DMS53 treated with DMSO at 0.1 percent for 48 hours (cell line): Measurements from ENCODE around the gene AAGAB.

Source experiments
- DNase-seq: peaks from one replicate; lab custom pipeline; 2025; ENCODE audit not compliant: unreplicated experiment; lab: John Stamatoyannopoulos, UW

AAGAB gene

DNA sequence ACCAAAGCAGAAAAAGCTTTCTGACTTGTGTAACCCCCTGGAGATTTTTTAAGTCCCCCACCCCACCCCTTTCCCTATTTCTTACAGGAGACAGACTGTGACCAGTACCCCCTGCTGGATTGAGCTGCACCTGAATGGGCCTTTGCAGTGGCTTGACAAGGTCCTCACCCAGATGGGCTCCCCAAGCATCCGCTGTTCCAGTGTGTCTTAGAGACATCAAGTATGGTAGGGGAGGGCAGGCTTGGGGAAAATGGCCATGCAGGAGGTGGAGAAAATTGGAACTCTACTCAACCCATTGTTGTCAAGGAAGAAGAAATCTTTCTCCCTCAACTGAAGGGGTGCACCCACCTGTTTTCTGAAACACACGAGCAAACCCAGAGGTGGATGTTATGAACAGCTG lies 64.1 kb downstream of the AAGAB start:
- no peak for DNase-seq

DNA sequence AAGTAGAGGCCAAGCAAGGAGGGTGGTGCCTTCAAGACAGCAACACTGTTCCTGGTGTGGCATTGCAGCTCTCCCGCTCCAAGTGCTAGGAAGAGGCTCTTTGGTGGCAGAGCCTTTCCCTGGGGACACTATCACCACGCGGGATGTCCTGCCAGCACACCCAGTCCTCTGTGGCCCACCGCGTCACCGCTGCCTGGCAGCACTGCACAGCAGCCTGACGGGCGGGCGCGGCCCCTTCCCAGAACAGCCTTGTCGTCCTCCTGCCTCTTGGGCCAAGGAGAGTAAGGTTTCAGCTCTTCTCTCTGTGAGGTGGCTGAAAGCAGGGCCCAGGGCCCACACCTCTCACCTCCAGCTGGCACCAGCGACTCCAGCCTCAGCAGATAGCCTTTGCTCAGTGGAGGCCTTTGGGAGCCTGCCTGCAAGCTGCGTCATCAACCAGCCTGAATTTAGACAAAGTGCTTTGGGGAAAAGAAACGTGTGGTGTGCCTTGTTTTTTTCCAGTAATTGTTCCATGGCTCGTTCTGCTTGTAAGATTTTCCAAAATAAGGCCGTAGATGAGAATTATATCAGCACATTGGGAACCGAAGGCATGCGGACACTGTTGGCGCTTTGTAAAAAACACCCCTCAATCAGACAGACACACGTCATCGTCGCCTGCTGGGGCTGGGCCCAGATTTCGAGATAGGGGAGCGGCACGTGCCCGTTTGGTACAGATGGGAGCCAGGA lies 65.0 kb downstream of the AAGAB start:
- no peak for DNase-seq

DNA sequence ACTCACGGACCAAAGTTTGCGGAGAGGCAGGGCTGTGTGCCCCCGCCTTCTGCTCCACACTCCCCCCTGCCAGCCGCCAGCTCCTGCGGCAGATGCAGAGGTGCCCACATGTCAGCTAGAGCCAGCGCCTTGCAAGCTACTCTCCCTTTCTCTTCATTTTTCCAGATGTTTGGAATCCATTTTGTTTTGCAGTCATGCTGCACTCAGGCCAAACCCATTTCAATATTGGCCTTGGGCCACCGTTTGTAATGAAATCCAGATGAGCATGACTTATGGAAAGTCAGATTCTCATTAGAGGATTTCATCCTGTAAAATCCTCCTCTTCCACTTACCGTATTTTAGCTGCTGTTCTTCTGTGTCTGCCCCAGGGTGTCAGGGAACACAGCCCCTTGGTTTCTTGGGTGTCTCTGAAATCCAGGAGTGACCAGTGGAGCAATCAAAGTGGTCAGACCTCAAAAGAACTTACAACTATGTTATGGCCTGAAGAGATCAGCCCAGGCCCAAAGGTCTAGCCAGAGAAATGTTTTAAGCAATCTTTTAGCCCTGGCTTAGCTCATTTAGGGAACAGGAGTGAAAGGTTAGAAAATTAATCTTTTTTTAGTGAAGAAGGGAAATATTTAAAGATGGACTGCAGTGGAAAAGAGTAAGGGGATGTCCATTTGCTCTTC lies 65.8 kb downstream of the AAGAB start:
- DNase-seq: no peak

DNA sequence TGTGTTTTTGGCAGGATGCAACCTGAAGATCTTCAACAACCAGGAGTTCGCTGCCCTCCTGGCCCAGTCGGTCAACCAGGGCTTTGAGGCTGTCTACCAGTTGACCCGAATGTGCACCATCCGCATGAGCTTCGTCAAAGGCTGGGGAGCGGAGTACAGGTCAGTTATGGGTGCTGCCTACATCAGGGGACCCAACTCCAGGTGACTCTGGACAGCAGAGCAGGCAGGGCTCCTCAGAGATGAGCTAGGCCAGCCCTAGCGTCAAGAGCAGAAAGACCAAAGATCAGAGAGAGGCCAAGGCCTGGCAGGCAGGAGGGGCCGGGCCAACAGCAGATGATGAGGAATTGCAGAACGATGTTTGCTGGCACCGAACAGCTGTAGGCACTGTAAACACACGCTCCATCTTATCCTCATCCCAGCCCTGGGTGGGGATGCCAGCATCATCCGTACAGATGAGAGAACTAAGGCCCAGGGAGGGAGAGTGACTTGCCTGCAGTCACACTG lies 67.1 kb downstream of the AAGAB start:
- DNase-seq: no peak

DNA sequence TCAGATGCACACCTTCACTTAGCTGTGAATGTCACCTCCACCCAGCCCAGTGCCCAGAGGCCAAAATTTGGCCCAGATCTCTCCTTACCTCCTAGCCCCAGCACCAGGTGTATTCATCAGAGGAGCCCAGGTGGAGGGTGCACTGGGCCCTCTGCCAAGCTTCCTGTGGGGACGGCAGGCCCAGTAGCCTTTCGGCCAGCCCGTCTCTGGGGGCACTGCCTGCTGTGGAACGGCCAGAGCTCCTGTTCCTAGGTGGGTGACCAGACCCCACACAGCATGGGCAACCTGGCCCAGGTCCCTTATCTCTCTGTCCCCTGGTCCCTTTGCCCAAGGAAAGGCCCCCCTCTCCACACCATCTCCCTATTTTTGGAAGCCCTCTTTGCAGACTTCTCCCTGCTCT lies 67.8 kb downstream of the AAGAB start:
- no peak for DNase-seq

DNA sequence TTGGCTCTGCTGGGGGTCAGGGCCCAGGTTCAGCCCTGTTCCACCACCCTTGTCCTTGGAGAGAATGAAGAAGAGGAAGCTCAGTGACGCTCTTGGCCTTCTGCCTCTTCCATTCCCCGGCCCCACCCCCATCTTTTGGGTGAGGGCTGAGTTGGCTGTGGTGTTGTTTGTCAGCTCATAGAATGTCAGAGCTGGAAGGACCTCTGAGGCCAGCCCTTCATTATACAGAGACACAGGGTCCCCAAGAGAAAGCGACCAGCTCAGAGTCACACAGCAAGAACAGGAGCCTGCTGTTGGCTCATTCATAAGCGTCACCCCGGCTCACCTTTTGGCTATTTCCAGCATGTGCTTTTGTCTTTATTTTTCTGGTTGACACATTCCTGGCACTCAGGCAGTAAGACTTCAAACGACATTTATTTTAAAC lies 68.2 kb downstream of the AAGAB start:
- no peak for DNase-seq

DNA sequence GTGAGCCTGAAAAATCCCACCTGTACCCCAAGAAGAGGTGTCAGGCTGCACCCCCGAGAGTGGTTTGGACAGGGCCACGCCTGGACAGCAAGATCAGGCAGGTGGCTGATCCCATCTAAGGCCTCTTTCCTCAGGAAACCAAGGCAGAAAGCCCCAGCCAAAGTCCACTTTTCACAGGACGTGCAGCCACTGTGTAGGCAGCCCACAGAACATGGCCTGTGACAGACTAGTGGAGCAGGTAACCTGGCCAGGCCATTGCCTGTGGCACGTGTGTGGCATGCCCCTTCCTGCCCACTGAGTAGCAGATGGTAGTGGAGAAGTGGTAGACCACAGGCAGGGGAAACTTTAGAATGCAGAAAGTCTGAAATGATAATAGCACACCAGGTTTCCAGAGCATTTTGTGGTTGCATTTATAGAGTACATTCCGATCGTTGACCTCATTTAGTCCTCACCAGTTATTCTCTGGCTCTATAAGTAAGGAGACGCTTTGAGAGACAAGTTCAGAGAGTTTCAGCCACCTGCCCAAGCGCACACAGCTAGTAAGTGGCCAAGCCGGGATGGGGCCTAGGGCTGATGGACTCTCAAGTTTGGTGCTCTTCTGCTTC lies 68.7 kb downstream of the AAGAB start:
- no peak for DNase-seq

DNA sequence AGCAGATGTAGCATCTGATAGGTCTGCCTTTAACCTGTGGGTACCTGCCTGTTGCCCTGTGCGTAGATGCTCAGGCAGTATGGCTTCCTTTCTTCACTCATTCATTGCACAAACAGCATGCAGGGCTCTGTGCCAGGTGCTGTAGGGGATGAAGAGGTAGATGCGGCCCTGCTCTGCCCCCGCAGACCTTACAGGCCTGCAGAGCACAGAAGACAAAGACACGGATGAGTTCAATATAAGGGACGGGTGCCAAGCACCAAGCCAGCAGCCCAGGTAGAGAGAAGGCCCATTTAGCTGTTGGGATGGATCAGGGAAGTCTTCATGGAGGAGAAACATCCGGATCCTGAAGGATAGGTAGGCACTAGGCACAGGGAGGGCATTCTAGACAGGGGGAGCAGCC lies 69.4 kb downstream of the AAGAB start:
- no peak for DNase-seq

DNA sequence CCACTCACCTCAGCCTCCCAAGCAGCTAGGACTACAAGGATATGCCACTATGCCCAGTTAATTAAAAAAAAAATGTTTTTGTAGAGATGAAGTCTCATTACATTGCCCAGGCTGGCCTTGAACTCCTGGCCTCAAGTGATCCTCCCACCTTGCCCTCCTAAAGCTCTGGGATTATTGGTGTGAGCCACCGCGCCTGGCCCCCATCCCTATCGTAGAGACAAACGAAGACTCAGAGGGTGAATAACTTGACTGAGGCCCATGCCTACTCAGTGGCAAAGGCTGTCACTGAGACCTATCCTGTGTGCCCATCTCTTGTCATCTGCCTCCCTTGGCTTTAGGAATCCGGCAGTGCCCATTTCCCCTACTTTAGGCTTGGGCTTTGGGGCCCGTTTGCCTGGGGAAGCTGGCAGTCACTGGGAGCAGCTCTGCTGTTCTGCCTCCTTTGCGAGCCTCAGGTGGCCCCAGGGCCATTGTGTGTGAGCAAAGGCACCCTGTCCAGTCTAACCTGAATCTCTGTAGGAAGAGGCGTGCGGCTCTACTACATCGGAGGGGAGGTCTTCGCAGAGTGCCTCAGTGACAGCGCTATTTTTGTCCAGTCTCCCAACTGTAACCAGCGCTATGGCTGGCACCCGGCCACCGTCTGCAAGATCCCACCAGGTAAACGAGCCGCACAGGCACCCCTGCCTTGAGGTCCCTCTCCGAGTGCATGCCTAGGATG lies 70.1 kb downstream of the AAGAB start:
- no peak for DNase-seq

DNA sequence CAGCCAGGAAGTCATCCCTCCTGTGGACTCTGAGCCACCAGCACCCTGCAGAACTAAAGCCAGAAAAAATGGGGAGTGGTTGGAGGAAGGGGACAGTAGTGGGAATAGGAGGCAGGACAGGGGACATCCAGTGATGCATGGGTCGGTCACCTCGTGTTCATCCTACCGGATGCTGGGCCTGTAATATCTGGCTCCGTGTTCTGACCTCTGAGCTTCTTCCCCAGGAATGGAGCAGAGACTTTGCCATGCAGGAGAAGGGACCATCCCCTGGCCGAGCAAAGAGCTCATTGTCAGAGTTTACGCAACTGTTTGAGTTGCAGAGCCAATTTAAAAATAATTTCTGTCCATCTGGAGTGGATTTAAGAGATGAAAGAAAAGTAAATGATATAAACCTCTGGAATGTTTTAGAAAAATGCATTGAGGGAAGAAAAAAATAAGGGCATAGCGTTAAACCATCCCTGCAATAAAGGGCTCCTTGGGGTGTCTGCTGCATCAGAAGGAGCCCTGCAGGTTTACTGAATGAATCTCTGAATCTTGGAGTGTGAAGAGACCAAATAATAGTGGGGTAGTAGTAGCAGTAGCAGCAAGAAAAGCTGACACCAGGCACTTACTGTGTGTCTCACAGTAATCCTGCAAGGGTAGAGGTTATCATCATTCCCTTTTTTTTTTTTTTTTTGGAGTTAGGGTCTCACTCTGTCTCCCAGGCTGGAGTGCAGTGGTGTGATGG lies 70.9 kb downstream of the AAGAB start:
- DNase-seq: no peak

DNA sequence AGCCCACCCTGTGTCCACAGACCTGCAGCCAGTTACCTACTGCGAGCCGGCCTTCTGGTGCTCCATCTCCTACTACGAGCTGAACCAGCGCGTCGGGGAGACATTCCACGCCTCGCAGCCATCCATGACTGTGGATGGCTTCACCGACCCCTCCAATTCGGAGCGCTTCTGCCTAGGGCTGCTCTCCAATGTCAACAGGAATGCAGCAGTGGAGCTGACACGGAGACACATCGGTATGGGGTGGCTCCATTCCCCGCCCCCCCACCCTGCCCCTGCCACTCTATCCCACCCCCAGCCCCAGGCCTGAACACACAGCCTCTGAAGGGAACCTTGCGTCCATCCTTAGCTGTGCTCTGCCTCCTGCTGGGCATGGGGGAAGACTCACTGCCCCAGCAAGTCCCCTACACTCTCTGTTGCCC lies 73.2 kb downstream of the AAGAB start:
- DNase-seq: no peak

DNA sequence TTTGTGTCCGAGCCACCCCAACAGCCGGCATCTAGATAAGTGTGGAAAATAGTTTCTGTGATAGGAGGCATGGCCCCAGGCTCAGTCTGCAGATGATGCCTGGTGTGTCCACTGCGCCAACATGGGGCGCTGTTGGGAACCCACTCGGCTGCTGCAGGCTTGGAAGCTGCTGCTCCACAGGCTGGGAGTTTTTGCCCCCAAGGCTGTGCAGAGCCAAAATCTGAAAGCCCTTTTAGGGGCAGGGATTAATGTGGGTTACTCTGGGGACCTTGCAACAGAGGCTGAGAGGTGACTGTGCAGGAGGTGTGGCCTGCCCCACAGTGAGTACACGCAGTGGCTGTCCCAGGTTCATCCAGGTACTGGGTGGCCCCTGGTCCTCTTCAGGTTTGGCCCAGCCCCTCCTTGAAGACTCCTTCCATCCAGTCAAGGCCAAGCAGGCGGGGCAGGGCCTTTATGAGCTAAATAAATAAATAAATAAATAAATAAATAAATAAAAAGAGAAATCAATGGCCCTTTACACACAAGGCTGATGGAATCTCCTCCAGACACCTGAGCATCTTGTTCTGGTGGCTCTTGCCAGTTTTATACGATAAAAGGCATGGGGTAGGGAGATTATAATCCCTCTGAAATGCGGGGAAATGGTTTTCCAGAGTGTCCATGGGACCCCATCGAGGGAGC lies 73.8 kb downstream of the AAGAB start:
- no peak for DNase-seq

DNA sequence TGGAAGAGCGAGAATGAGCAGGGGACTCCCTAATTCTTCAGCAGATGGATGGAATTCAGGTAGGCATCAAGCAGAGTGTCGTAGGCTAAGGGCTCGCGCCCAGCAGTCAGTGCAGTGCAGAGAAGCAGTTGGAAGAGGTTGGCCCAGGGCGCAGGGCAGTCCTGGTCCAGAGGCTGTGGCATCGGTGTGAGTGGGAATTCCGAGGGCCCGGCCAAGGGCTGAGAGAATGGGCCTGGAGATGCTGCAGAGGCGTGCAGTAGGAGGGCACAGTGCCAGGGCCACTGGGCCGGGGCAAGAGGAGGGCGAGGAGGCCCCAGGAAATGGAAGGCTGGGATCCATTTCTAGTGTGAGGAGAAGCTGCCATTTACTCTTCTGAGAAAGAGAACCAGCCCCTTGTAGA lies 74.4 kb downstream of the AAGAB start:
- no peak for DNase-seq

DNA sequence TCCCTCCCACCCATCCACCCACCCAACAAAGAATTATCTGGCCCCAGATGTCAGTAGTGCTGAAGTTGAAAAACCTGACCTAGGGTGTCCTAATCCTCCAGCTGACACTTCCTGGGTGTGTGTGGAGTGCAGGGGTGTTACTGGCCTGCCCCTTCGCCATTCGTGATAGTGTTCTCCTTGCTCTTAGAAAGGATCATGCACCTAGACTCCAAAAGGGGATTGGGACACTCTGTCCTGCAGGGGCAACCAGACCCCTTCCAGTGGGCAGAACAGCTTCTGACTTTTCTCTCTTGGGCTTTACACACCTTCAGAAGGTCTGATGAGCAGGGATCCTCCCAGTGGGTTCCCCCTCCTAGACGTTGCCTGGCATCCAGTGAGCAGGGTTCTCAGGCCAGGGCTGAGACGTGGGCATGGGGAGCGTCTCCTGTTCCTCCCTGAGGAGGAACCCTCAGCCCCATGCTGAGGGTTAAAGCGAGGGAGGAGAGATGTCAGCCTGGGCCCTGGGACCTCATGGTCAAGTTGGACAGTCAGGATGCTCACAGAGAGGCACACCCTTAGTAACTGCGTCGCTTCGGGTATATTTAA lies 75.0 kb downstream of the AAGAB start:
- DNase-seq: no peak

DNA sequence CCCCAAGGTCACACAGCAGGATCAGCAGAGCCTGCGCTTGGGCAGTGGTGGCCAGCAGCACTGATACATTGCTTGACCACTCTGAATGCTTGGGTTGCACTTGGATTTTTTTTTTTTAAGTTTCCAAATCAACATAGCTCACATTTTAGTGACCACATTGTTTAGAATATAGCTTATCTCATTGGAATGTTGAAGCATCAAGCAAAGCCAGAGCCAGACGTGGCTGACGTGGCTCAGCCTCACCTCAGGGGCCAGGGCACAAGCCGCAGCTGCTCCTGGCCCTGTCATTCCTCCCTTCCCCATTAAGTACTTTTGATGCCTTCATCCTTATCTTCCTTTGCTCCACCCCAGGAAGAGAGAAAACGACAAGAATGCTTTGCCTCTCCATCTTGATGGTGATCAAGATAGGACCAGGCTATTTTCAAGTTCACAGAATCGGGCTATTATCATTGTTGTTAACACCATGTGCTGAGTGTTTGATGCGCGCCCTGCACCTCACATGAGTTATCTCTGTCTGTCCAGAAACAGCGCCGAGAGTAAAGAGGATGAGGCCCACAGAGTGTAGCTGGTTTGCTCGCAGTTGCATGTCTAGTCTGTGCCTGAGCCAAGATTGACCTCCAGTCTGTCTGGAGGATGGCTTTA lies 75.8 kb downstream of the AAGAB start:
- no peak for DNase-seq

DNA sequence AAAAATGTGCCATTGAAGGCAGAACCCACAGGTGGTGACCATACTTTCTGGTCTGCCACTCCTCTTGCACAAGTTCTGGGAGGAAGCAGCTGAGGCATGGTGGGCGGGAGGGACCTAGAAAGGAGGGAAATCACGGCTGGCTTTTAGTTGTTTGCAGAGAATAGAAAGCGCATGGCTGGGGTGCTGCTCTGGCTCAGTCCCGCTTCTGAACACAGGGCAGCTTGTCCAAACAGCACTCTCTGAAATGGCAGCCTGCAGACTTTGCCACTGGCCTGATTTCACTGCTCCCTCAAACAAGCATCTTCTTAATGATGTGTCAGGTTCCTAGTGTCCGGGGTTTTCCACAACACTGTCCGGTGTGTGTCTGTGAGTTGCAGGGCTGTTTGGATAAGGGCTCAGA lies 76.7 kb downstream of the AAGAB start:
- no peak for DNase-seq

DNA sequence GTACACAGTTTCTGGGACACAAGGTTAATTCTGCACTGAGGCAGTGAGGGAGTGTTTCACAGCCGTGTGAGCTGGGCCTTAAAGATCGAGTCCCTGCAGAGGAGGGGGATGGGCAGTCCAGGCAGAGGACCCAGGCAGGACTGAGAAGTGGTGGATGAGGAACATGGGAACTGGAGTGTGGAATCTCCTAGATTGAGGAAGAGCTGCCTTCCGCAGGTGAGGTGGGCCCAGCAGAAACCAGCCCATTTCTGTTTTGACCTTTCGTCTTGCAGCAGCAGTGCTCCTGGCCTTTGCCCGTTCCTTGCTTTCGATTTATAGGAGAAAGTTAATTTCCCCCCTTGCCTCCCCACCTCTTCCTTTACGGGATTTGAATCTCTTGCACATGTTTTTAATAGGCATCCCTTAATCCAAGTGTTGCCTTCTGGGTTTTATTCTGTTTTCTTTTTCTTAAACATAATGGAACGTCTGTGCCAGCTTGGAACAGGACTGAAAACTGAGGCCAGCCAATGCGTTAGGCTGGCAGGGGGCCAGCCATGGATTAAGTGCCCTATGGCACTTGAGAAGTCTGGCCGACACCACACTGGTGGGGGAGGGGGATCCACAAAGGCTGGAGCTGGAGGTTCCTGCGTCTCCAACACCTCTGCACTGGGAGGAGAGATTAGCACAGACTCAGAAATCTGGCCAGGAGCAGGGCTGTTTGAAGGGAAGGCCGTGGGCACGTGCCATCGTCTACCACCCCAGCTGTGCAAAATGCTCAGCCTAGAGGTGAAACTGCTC lies 78.1 kb downstream of the AAGAB start:
- peak; percentile 6 for DNase-seq

DNA sequence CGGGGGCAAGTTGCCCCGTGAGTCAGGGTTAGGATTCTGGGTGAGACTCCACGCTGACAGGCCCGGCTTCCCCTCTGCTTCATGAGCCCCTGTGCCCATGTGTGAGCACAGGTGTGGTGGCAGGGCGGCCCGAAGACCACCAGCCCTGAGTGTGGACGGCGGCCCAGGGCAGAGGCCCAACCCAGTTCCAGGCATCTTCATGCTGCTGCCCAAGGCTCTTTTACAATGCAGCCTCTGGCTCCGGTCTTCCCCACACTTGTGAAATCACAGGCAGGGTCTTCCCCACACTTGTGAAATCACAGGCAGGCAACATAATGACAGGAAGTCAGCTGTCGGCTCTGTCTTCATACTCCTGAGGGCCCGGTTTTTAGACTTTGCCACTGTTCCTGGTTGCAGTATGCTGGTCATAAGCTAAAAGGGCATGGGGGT lies 78.8 kb downstream of the AAGAB start:
- no peak for DNase-seq
